ENCODE measurements around the gene ELP4.

DNA sequence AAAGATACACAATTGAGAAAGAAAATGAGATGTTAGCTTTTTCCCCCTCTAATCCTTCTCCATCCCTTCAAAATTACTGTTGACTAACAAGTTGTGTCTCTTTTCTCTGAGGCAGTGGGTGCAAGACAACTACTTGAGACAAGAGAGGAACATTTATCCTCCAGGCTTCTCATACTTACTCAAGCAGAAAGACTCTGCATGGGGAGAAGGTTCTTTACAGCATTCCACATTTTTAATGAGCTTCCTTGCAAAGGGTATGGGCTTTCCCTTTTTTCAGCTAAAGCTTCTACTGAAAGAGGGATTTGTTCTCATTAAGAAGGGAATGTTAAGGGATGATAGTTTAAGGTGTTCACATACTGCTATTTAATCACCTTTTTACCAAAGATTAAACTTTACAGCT lies 253.7 kb downstream of the ELP4 start:
- TF ChIP-seq, protein P1, sequence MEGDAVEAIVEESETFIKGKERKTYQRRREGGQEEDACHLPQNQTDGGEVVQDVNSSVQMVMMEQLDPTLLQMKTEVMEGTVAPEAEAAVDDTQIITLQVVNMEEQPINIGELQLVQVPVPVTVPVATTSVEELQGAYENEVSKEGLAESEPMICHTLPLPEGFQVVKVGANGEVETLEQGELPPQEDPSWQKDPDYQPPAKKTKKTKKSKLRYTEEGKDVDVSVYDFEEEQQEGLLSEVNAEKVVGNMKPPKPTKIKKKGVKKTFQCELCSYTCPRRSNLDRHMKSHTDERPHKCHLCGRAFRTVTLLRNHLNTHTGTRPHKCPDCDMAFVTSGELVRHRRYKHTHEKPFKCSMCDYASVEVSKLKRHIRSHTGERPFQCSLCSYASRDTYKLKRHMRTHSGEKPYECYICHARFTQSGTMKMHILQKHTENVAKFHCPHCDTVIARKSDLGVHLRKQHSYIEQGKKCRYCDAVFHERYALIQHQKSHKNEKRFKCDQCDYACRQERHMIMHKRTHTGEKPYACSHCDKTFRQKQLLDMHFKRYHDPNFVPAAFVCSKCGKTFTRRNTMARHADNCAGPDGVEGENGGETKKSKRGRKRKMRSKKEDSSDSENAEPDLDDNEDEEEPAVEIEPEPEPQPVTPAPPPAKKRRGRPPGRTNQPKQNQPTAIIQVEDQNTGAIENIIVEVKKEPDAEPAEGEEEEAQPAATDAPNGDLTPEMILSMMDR (conservative IDR thresholded peaks at IDR 0.05 in 1 of 2, IDR thresholded peaks at IDR 0.05 in 1 of 2; ENCODE audit: extremely low read depth in 1 of 2, insufficient read depth in 1 of 2, low read depth in 1 of 2, low read length in 2 of 2) = no peak
- no peak for TF ChIP-seq EZH2 (IDR thresholded peaks at IDR 0.05; ENCODE audit: borderline replicate concordance, low read length)

Measured in mammary epithelial cell (primary cell).